Large intestine (tissue), 3 donors: ENCODE results near the gene GMCL2. TPM values are rescaled to one million over a fixed set of nuclear protein-coding genes. Genes with fewer than 3 reads are reported as not detected.

Experiments used
- DNase-seq, 2 donors: peaks; one replicate each; pipeline versions ENCODE4 v3.0.0 to v3.0.0-alpha.2; 2013
- H3K27ac ChIP-seq: one replicate; pipeline ENCODE4 v1.5.1; 2013; ENCODE audit warnings: low read length
- H3K27me3 ChIP-seq: 2 replicates; pipeline ENCODE4 v1.6.1; 2013; ENCODE audit warnings: low read length; ENCODE audit not compliant: control insufficient read depth, insufficient read depth
- H3K36me3 ChIP-seq: 2 replicates; pipeline ENCODE4 v1.6.1; 2013; ENCODE audit warnings: low read length; ENCODE audit not compliant: control insufficient read depth, insufficient read depth
- H3K4me1 ChIP-seq: one replicate; pipeline ENCODE4 v1.6.1; 2013; ENCODE audit warnings: low read length; ENCODE audit not compliant: control insufficient read depth, insufficient read depth
- H3K4me3 ChIP-seq: one replicate; pipeline ENCODE4 v1.5.1; 2013; ENCODE audit warnings: low read length
- H3K9me3 ChIP-seq: one replicate; pipeline ENCODE4 v1.6.1; 2013; ENCODE audit warnings: mild to moderate bottlenecking, low read depth, low read length, moderate library complexity; ENCODE audit not compliant: control insufficient read depth
- WGBS: methylation state at CpG from one replicate; pipeline ENCODE4 v1.1.5; 2013; ENCODE audit warnings: low lambda C conversion rate; ENCODE audit not compliant: insufficient coverage; 5-methylcytosine and 5-hydroxymethylcytosine counted together
- polyA plus RNA-seq: library from polyadenylated mRNA; unstranded; fragments of 120-200 nt; gene quantifications from one replicate; pipeline ENCODE4 v1.2.1, GENCODE V29; 2013

GMCL2 gene
- polyA plus RNA-seq, 1 donor, result 0.01 TPM

DNA sequence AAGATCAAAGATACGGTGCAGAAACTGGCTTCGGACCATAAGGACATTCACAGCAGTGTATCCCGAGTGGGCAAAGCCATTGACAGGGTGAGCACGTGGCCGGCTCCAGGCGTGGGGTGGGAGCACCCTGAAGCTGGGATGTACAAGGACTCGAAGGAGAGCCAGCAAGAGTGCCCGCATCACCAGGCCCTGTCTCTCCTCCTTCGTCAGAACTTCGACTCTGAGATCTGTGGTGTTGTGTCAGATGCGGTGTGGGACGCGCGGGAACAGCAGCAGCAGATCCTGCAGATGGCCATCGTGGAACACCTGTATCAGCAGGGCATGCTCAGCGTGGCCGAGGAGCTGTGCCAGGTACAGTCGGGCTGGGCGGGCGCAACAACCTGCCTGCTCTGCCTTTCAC is 44.5 kb downstream of the GMCL2 start:
- Histone ChIP-seq H3K4me3 (no peak overlapping the region), H3K9me3 (no peaks in the 10 kb centered on the region), H3K4me1 (no peaks in the 10 kb centered on the region), H3K27ac (no peak overlapping the region), H3K27me3 (no peaks in the 10 kb centered on the region), H3K36me3 (peaks cover 53% of the 10 kb centered on the region)
- no CpG with 5 or more reads among the region's 20 CpGs for WGBS
- DNase-seq, result no peak

GRCh38 chr5:178141550-178141949 is 45.6 kb downstream of the GMCL2 start:
- H3K9me3 ChIP-seq, result no peaks in the 10 kb centered on the region

DNA sequence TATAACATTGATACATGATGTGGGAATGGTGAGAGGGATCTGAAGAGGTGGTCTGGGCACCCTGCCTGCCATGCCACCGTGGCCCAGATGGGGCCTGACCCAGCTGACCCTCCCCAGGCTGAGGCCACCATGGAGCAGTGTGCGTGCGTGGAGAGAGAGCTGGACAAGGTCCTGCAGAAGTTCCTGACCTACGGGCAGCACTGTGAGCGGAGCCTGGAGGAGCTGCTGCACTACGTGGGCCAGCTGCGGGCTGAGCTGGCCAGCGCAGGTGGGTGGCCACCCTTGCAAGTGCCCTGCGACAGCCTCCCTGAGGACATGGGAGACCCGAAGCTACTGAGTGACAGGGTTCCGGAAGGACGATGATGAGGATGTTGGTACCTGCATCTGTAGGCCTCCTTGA is 49.2 kb downstream of the GMCL2 start:
- Histone ChIP-seq H3K27me3 (no peaks in the 10 kb centered on the region), H3K36me3 (peaks cover 31% of the 10 kb centered on the region), H3K9me3 (no peaks in the 10 kb centered on the region), H3K4me1 (no peaks in the 10 kb centered on the region), H3K27ac (no peak overlapping the region), H3K4me3 (no peak overlapping the region)
- no peak for DNase-seq
- no CpG with 5 or more reads among the region's 12 CpGs for WGBS

More at GRCh38 chr5:178141550-178141949, 45.6 kb downstream of the GMCL2 start:
- no CpG with 5 or more reads among the region's 4 CpGs for WGBS
- Histone ChIP-seq H3K4me1 (no peaks in the 10 kb centered on the region), H3K27me3 (no peaks in the 10 kb centered on the region), H3K36me3 (peaks cover 42% of the 10 kb centered on the region), H3K27ac (no peak overlapping the region), H3K4me3 (no peak overlapping the region)
- no peak for DNase-seq

GRCh38 chr5:178136990-178137389 is 50.2 kb downstream of the GMCL2 start:
- no peak overlapping the region for H3K27ac ChIP-seq
- H3K4me1 ChIP-seq, result no peaks in the 10 kb centered on the region
- peaks cover 22% of the 10 kb centered on the region for H3K36me3 ChIP-seq
- no peaks in the 10 kb centered on the region for H3K27me3 ChIP-seq
- no peaks in the 10 kb centered on the region for H3K9me3 ChIP-seq
- DNase-seq, result no peak
- WGBS, result no CpG with 5 or more reads among the region's 10 CpGs
- H3K4me3 ChIP-seq, result no peak overlapping the region

Other genes with a start within 250 kb of the GMCL2 start
- not detected for gene PROP1, start 191.1 kb downstream of the GMCL2 start, polyA plus RNA-seq
- 2.0 TPM for gene N4BP3, start 73.8 kb downstream of the GMCL2 start, polyA plus RNA-seq
- 28.9 TPM for gene RMND5B, start 56.4 kb downstream of the GMCL2 start, polyA plus RNA-seq
- 83.3 TPM for gene NHP2, start 33.5 kb downstream of the GMCL2 start, polyA plus RNA-seq
- gene HNRNPAB, start 17.2 kb upstream of the GMCL2 start, polyA plus RNA-seq, result 124 TPM
- 168 TPM for gene PHYKPL, start 45.4 kb upstream of the GMCL2 start, polyA plus RNA-seq